Calu3 (cell line): Measurements from ENCODE around the gene RPS6KA4. TPM values are rescaled to one million over a fixed set of nuclear protein-coding genes. Genes with fewer than 3 reads are reported as not detected.

Source experiments
- BruUV-seq: library from RNA; stranded (reverse); fragments of 400-500 nt; replicated peaks from 2 replicates; lab custom pipeline; 2021; lab: Mats Ljungman, UMichigan
- CTCF ChIA-PET: fragments of 300-600 bp; sonication (Branson Sonifier 250); formaldehyde crosslinking; loops from one replicate; lab custom pipeline; 2022; ENCODE audit warnings: antibody characterized with exemption; lab: Charles Lee
- DNase-seq: peaks from one replicate; pipeline ENCODE4 v3.0.0; 2022
- H3K27ac Mint-ChIP-seq: one replicate; pipeline ENCODE4 v1.8.0; 2022; ENCODE audit warnings: mixed read lengths; ENCODE audit not compliant: unreplicated experiment
- H3K27me3 Mint-ChIP-seq: one replicate; pipeline ENCODE4 v1.8.0; 2022; ENCODE audit warnings: mixed read lengths; ENCODE audit not compliant: unreplicated experiment
- H3K36me3 Mint-ChIP-seq: one replicate; pipeline ENCODE4 v1.8.0; 2022; ENCODE audit warnings: mild to moderate bottlenecking, moderate library complexity, mixed read lengths; ENCODE audit not compliant: insufficient read depth, unreplicated experiment
- H3K4me1 Mint-ChIP-seq: one replicate; pipeline ENCODE4 v1.8.0; 2022; ENCODE audit warnings: mild to moderate bottlenecking, low read depth, mixed read lengths; ENCODE audit not compliant: unreplicated experiment
- H3K4me3 Mint-ChIP-seq: one replicate; pipeline ENCODE4 v1.8.0; 2022; ENCODE audit warnings: mild to moderate bottlenecking, low read depth, moderate library complexity, mixed read lengths; ENCODE audit not compliant: unreplicated experiment
- H3K9me3 Mint-ChIP-seq: one replicate; pipeline ENCODE4 v1.8.0; 2022; ENCODE audit warnings: low read depth, mixed read lengths; ENCODE audit not compliant: unreplicated experiment
- CTCF ChIP-seq: fragments of 200-600 bp; IDR thresholded peaks from one replicate; pipeline ENCODE4 v1.8.0; 2022; ENCODE audit warnings: antibody characterized with exemption; ENCODE audit not compliant: unreplicated experiment
- intact Hi-C: fragments of 100-400 bp; cut with micrococcal nuclease; formaldehyde crosslinking; loops from one replicate; pipeline ENCODE4 v1.10.0; 2022; ENCODE audit not compliant: unreplicated experiment
- microRNA-seq: library from miRNA; unstranded; fragments of <30 nt; microRNA quantifications from one replicate; pipeline ENCODE4 v1.2.0, GENCODE V29; 2022
- total RNA-seq: library from RNA; stranded (reverse); gene quantifications from 2 replicates; pipeline ENCODE4 v1.2.3, GENCODE V29; 2022

The RPS6KA4 gene
- total RNA-seq, 1 experiment from 2014 or later, result 46.0 TPM

DNA sequence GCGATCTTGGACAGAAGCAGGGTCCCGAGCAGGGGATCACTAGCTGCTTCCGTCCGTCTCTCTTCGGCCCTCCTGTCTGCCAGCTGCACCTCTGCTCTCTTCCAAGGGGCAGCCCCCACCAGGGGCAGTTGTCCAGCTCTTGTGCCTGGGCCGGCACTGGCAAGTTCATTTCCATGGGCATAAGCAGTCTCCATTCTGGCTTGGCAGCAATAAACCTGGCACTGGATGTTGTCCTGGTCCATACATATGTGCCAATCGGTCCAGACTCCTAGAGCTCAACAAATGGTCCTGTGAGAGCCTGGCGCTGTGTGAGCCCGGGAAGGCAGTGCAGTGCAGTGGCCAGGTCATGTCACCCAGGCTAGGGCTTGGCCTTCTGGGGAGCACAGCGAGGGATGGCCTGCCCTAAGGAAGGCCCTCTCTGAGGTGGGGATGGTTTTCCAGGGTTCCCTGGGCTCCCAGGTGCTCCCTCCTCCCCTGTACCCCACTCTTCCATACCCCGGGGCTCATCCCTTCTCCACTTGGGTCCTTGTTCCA lies 60.4 kb downstream of the RPS6KA4 start:
- Mint-ChIP-seq H3K36me3 (no peaks in the 10 kb centered on the region), H3K27ac (no peak overlapping the region), H3K4me3 (no peak overlapping the region), H3K4me1 (no peaks in the 10 kb centered on the region), H3K9me3 (no peaks in the 10 kb centered on the region), H3K27me3 (peaks cover 68% of the 10 kb centered on the region)
- intact Hi-C loops, result no loop called here
- no peak for TF ChIP-seq CTCF
- BruUV-seq, result no TSS peak
- CTCF ChIA-PET, result interaction anchor here (0.5 kb wide), 1 partner anchor 446 kb away, joined by 3 read pairs; no protein-coding TSS in a partner anchor
- DNase-seq, result no peak

DNA sequence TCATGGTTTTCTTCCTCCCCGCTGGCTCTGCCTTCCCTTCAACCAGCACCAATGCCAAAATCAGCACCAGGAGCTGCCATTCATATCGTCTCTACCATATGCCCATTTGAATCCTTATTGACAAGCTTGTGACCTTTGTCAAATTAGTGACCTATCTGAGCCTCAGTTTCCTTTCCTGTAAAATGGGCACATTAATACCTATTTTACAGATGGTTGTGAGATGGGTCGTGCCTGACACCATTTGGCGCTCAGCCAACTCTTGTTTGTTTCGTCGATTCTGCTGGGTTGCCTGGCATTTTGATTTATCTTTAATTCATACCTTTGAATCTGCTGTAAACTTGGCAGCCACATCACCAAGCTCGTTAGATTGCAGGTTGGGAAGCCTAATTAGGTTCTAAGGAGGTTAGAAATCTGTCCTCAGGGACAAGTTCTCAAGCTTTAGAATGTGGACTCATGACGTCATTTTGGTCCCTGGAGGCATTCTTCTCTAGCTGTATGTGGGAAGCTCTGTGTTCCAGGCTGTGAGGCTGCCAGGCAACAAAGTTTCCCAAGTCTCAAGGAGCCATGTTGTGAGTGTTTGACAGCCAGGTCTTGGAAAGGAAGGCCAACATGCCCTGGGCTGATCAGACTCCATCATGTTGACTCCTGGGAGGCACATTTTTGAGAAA lies 61.0 kb downstream of the RPS6KA4 start:
- CTCF ChIA-PET, result no interaction called here
- no peaks in the 10 kb centered on the region for H3K4me1 Mint-ChIP-seq
- intact Hi-C loops, result no loop called here
- no peak overlapping the region for H3K27ac Mint-ChIP-seq
- no TSS peak for BruUV-seq
- H3K9me3 Mint-ChIP-seq, result no peaks in the 10 kb centered on the region
- H3K27me3 Mint-ChIP-seq, result peaks cover 75% of the 10 kb centered on the region
- DNase-seq, result no peak
- no peaks in the 10 kb centered on the region for H3K36me3 Mint-ChIP-seq
- no peak for TF ChIP-seq CTCF
- H3K4me3 Mint-ChIP-seq, result no peak overlapping the region

Small RNA genes within 50 kb of the gene (microRNA-seq; reads per million reads assigned to microRNA genes)
- gene MIR1237, result 6.0 reads per million, percentile 20 among the genes with 10 or more reads in this experiment
- gene MIR7155, result not detected

Other genes with a start within 250 kb of the RPS6KA4 start
- gene MACROD1, start 193.0 kb upstream of the RPS6KA4 start, total RNA-seq, result 35.7 and 38.0 TPM in 2 replicates
- gene STIP1, start 173.0 kb upstream of the RPS6KA4 start, total RNA-seq, result 344 and 391 TPM in 2 replicates
- gene FERMT3, start 152.4 kb upstream of the RPS6KA4 start, total RNA-seq, result 16.6 and 18.6 TPM in 2 replicates
- gene TRPT1, start 133.0 kb upstream of the RPS6KA4 start, total RNA-seq, result 43.1 TPM in 2 replicates
- gene NUDT22, start 132.9 kb upstream of the RPS6KA4 start, total RNA-seq, result 58.7 and 63.6 TPM in 2 replicates
- gene DNAJC4, start 128.6 kb upstream of the RPS6KA4 start, total RNA-seq, result 26.6 and 28.0 TPM in 2 replicates
- 88.8 and 91.5 TPM in 2 replicates for gene VEGFB, start 124.6 kb upstream of the RPS6KA4 start, total RNA-seq
- 87.4 and 91.3 TPM in 2 replicates for gene FKBP2, start 118.1 kb upstream of the RPS6KA4 start, total RNA-seq
- 276 and 334 TPM in 2 replicates for gene PPP1R14B, start 112.2 kb upstream of the RPS6KA4 start, total RNA-seq
- gene PLCB3, start 107.6 kb upstream of the RPS6KA4 start, total RNA-seq, result 35.9 and 39.5 TPM in 2 replicates
- gene BAD, start 74.5 kb upstream of the RPS6KA4 start, total RNA-seq, result 30.2 and 33.6 TPM in 2 replicates
- gene GPR137, start 73.3 kb upstream of the RPS6KA4 start, total RNA-seq, result 33.3 and 37.0 TPM in 2 replicates
- not detected in 2 replicates for gene KCNK4, start 67.9 kb upstream of the RPS6KA4 start, total RNA-seq
- gene CATSPERZ, start 58.8 kb upstream of the RPS6KA4 start, total RNA-seq, result 0.85 TPM in 1 of 2 replicates, not detected in the other
- 53.4 and 59.7 TPM in 2 replicates for gene ESRRA, start 53.6 kb upstream of the RPS6KA4 start, total RNA-seq
- 197 and 211 TPM in 2 replicates for gene TRMT112, start 41.6 kb upstream of the RPS6KA4 start, total RNA-seq
- gene PRDX5, start 41.0 kb upstream of the RPS6KA4 start, total RNA-seq, result 165 TPM in 2 replicates
- 7.6 and 8.2 TPM in 2 replicates for gene CCDC88B, start 19.0 kb upstream of the RPS6KA4 start, total RNA-seq
- gene SLC22A11, start 196.8 kb downstream of the RPS6KA4 start, total RNA-seq, result not detected in 2 replicates
- not detected in 2 replicates for gene SLC22A12, start 232.1 kb downstream of the RPS6KA4 start, total RNA-seq